Measurements from ENCODE around the gene HASPIN.

HASPIN gene

DNA sequence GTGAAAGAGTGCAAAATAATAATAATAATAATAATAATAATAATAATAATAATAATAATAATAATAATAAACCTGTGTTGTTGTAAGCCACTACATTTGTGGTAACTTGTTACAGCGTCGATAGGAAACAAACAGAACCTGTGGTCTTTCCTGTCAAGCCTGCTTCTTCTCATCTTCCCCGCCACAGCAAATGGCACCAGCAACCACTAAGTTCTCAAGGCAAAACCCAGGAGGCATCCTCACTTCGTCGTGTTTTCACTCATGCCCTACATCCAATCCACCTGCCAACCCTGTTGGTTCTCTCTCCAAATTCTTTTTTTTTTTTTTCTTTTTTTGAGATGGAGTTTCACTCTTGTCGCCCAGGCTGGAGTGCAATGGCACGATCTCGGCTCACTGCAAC is 43.1 kb downstream of the HASPIN start:
- DNase-seq (ENCODE audit: low spot score) = no peak

DNA sequence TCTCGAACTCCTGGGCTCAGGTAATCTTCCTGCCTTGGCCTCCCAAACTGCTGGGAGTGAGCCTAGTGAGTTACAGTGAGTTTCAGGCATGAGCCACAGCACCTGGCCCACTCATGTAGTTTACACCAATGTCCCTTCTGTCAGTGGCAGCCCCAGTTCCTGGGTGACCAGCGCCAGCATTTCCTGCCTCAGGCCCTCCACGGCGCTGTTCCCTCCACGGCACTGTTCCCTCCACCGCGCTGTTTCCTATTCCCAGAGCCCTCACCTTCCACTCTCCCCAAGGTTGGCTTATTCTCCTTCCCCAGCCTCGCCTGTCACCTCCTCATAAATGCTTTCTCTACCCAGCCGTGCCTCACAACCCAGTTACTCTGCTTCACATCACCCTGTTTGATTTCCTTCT is 44.6 kb downstream of the HASPIN start:
- no peak for DNase-seq (ENCODE audit: low spot score)

DNA sequence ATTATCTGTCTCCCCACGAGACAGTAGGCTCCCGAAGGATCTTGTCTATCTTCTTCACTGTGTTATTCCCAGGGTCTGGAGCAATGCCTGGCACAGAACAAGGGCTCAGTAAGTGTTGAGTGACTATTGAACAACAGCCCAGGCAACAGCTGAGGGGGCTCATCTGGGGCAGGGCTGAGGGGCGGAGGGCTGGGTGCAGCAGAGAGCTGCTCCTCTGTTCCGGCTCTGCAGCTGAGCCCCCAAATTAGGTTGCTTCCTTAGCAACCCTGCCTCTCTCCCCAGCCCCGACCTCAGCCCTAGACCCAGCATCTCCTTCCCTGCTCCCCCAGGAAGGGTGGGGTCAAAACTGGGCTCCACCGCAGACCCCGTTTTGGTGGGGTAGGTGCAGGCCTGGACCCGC is 45.1 kb downstream of the HASPIN start:
- DNase-seq (ENCODE audit: low spot score) = no peak

DNA sequence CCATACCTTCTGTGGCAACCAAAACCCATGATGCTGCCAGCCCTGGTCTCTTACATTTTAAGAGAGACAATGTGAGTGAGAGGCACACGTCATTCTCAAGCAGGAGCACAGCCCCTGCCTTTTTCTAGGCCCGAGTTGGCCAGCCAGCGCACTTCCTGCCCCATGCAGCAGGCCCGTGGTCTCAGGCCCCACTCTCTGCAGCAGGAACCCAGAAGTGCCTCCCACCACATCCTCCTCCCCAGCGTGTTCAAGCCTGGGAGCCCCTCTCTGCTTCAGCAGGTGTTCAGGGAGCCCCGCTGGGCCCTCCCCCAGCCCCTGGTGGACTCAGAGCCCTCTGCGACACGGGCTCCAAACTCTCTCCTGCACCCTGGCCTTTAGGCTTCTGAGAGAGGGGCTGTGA is 46.8 kb downstream of the HASPIN start:
- DNase-seq (ENCODE audit: low spot score) = no peak

DNA sequence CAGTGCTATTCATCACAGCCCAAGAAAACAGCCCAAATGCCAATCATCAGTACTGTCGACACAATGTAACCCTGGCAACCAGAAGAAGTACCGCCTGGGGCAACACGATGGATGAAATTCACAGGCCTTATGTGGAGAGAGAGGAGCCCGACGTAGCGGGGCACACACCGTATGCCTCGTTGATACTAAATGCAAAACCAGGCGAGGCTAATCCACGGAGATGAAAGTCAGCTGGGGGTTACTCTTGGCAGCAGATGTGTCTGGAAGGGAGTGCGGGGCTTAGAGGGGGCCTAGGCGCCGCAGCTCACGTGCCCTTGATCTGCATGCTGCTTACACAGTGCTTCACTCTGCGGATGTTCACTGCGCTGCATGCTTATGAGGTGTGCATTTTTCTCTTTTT is 47.4 kb downstream of the HASPIN start:
- no peak for DNase-seq (ENCODE audit: low spot score)

DNA sequence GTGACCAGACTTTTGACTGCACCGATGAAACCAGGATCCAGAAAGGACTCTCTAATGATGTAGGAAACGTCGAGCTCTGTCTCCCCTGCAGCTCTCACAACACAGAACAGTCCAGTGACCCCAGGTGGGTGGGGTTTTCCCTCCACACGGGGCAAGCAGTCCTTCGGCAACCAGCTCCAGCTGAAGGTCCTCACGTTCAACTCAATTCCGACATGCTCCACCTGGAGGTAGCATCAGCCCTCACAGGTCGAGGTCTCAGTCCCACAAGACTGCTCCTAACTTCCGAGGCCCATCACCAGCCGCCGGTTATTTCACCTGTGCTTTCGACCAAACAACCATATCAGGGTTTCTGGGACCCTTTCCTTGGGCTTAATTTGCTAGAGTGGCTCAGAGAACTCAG is 49.1 kb downstream of the HASPIN start:
- DNase-seq (ENCODE audit: low spot score) = no peak

DNA sequence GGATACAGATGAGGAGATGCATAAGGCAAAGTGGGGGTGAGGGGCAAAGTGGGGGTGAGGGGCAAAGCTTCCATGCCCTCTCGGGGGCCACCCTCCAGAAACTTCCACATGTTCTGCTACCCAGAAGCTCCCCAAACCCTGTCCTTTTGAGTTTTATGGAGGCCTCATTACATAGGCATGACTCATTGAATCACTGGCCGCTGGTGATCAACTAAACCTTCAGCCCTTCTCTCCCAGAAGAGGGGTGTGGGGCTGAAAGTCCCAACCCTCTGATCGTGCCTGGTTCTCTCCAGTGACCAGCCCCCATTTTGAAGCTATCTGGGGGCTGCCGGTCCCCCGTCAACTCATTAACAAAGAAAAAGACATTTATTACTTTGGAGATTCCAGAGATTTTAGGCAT is 49.8 kb downstream of the HASPIN start:
- no peak for DNase-seq (ENCODE audit: low spot score)

DNA sequence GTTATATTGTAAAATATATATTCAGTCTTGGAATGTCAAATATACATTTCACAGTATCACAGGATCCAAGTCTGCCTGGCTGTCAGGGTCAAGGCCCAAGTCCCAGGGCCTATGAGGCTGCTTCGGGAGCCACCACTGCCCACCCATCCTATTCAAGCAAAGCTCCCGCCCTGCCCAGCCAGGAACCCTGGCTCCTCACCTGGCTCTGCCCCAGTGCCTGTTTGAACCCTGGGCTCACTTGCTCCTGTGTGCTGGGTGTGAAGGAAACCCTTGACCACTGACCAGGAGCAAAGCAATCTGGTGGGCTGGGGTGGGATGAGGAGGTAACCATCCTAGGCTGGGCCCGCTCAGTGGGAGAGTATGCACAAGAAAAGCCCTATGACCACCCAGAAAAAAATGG is 50.3 kb downstream of the HASPIN start:
- no peak for DNase-seq (ENCODE audit: low spot score)

Measured in pons (tissue), 1 donor.